Pons (tissue), 1 donor: ENCODE results near the gene CPHXL.

Source experiments
- DNase-seq: peaks from one replicate; pipeline ENCODE4 v3.0.0-alpha.2; 2016; ENCODE audit warnings: low spot score

Gene CPHXL

GRCh38 chr16:75701361-75701760 is 24.9 kb downstream of the CPHXL start, which contains the start of gene DUXB:
Gene DUXB (minus strand): TSS chr16:75701461. CDS start chr16:75701418, 43 bp downstream.
- no peak for DNase-seq

DNA sequence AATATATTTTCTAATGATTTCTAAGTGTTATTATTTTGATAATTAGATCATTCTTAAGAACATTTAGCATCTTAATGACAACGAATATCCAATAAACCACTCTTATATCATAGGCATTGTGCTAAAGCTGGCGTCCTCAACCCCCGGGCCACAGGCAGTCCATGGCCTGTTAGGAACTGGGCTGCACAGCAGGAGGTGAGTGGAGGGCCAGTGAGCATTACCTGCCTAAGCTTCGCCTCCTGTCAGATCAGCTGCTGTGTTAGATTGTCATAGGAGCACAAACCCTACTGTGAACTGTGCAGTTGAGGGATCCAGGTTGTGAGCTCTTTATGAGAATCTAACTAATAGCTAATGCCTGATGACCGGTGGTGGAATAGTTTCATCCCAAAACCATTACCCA is 28.7 kb downstream of the CPHXL start:
- no peak for DNase-seq

- no peak for DNase-seq
Measured at GRCh38 chr16:75695708-75696107, 30.6 kb downstream of the CPHXL start.

DNA sequence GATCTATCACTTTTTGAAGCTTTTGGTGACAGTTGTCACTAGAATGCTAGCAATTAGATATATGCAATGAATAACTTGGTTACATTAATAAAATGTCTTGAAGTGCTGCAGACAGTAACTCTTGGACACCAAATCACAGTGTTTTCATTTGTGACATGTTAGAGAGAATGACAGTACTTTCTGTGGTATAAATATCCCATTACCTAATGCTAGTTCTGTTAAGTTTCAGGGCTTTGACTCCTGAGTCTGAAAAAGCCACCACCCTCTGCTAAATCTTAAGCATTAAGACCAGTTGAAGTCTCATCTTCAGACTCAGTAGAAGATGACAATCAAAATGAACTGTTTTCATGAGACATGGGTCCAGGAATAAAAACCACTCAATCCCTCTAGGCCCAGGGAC is 38.9 kb downstream of the CPHXL start:
- no peak for DNase-seq

GRCh38 chr16:75682308-75682707 is 44.0 kb downstream of the CPHXL start:
- no peak for DNase-seq

DNA sequence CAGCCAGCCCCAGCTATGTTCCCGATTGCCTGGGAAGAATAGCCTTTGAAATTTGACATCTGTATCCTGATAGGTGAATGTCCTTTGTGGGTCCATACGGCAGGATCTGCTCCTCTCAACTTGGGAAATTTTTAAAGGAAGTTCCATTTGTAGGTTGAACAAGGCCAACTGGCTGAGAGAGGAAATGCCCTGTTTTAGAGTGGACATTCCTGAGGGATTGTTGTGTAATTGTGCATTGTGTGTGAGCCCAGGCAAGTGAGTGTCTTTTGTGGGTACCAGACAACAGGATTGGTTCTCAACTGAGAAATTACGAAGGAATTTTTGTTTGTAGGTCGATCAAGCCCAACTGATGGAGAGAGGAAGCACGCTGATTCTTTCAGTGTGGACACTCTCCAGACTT is 46.9 kb downstream of the CPHXL start:
- DNase-seq, result no peak

DNA sequence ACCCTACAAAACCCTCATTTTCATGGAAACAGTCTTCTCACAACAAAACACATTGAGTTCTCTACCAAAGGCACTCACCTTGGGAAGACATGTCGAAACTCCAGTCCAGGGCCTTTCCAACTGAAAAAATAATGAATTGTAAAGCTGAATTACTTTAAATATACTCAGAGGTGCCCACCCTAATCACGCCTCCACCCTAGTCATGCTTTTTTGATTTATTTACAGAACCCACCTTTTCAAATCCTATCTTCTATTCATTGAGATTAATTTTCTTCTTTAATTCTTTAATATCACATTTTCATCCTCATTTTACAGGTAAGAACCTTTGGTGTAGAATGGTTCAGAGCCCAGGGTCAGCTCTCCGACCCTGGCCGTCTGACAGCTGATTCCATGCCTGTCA is 49.4 kb downstream of the CPHXL start, which contains the start of gene CPHXL2:
TSS of gene CPHXL2 (minus strand) at position 101 of the 400 bp plus-strand sequence. CDS start at position 91, 10 bp downstream.
- no peak for DNase-seq

- no peak for DNase-seq
Measured at GRCh38 chr16:75667503-75667902, 58.8 kb downstream of the CPHXL start.
